Immature natural killer cell (primary cell): ENCODE results near the gene PHYKPL. TPM values are rescaled to one million over a fixed set of nuclear protein-coding genes. Genes with fewer than 3 reads are reported as not detected.

Experiments
- DNase-seq, 3 donors: peaks; one replicate each; pipeline ENCODE4 v3.0.0; 2022; ENCODE audit warnings: mixed read lengths in 1 of 3
- H3K27ac Mint-ChIP-seq, 6 donors: one replicate each; pipeline ENCODE4 v1.8.0; 2020; ENCODE audit warnings: mixed read lengths in 6 of 6, mild to moderate bottlenecking in 5 of 6, inconsistent platforms in 4 of 6, moderate library complexity in 3 of 6
- H3K27me3 Mint-ChIP-seq, 3 donors: one replicate each; pipeline ENCODE4 v1.8.0; 2020 to 2021; ENCODE audit warnings: low read depth in 3 of 3, mild to moderate bottlenecking in 3 of 3, mixed read lengths in 3 of 3, moderate library complexity in 3 of 3, inconsistent platforms in 1 of 3
- H3K36me3 Mint-ChIP-seq, 3 donors: one replicate each; pipeline ENCODE4 v1.8.0; 2020; ENCODE audit warnings: mixed read lengths in 3 of 3, inconsistent platforms in 2 of 3, mild to moderate bottlenecking in 2 of 3
- H3K4me1 Mint-ChIP-seq, 2 donors: one replicate each; pipeline ENCODE4 v1.8.0; 2020; ENCODE audit warnings: inconsistent platforms in 2 of 2, mild to moderate bottlenecking in 2 of 2, mixed read lengths in 2 of 2, moderate library complexity in 1 of 2
- H3K4me3 Mint-ChIP-seq, 5 donors: one replicate each; pipeline ENCODE4 v1.8.0; 2020; ENCODE audit warnings: mild to moderate bottlenecking in 5 of 5, mixed read lengths in 5 of 5, inconsistent platforms in 3 of 5, moderate library complexity in 3 of 5
- H3K9me3 Mint-ChIP-seq, 6 donors: one replicate each; pipeline ENCODE4 v1.8.0; 2020; ENCODE audit warnings: mild to moderate bottlenecking in 6 of 6, mixed read lengths in 6 of 6, inconsistent platforms in 4 of 6, moderate library complexity in 3 of 6
- polyA plus RNA-seq, 3 donors: library from polyadenylated mRNA; unstranded; fragments of 300-500 nt; fragmentation: Illumina TruSeq; gene quantifications; one replicate each; pipeline ENCODE4 v1.2.3, GENCODE V29; 2021

The PHYKPL gene
- polyA plus RNA-seq = 10 to 100 TPM; 28.2 to 44.1 (median 33.3) TPM

DNA sequence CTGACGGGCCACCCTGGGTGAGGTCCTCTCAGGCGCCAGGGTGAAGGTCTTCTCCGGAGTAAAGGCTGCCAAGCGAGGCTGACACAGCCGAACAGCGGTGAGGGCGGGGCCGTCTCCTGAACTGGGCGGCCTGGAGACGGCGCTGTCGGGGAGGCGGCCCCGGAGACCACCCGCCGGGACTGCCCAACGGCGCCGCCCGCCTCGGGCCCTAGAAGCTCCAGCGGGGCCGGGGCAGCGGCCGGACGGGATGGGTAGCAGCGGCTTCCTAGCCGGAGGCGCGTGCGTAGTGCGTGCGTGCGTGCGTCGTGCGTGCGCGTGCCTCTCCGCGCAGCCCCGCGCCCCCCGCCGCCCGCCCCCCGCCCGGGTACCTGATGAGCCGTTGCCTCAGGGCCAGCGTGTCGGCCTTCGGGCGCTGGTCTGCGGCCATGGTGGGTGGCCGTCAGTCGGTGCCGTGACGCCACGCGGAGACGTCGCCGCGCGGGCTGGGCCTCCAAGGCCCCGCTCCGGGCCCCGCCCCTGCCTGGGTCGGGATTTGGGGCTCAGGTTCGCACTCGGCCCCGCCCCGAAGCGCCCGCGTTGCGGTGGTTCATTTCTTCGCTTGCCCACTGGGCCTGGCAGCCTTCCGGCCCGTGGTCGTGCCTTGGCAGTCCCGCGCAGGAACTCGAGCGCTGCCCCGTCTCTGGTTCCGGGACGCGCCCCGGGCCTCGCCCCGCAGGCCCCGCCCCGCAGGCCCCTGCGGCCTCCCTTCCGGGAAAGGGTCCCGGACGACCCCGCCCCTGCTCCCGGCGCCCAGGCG, at the start of gene PHYKPL:
Gene PHYKPL (minus strand): TSS at position 679 of the 796 bp plus-strand sequence. CDS start 252 bp downstream, at position 427.
- peak; percentile 72 to 76 (median 73) for DNase-seq
- peaks cover 65 to 82% of the 10 kb centered on the region in 2 donors for H3K4me1 Mint-ChIP-seq
- H3K4me3 Mint-ChIP-seq = peak within 1 kb of the TSS; percentile 79 to 89 (median 85)

DNA sequence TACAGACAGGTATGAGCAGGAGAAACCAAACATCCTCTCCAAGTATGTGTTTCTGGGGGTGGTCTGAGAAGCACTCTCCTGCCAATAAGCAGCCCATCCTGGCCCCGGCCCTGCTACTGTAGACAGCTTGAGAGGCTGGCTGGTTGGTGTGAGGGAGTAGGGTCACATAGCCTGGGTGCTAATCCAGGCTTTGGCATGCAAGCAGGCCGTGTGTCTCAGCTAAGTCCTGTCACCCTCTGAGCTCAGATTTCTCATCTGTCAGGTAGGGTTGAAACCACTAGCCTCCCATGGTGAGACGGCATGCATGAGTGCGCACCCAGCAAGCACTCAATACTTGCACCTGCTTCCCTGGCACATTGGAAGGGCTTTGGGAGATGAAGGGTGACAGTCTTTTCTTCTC, 49.8 kb upstream of the PHYKPL start:
- Mint-ChIP-seq H3K9me3 (peaks cover 0 to 8% (median 6%) of the 10 kb centered on the region in 6 donors), H3K4me3 (no peak overlapping the region), H3K27me3 (peaks cover 3 to 9% (median 3%) of the 10 kb centered on the region in 3 donors), H3K4me1 (peaks cover 7 to 14% of the 10 kb centered on the region in 2 donors), H3K36me3 (peaks cover 0 to 4% (median 0%) of the 10 kb centered on the region in 3 donors), H3K27ac (no peak overlapping the region)
- DNase-seq = no peak

More for the DNA sequence above, at the start of gene PHYKPL:
- H3K36me3 Mint-ChIP-seq = peaks cover 8 to 15% (median 10%) of the 10 kb centered on the region in 3 donors
- peak within 1 kb of the TSS; percentile 66 to 93 (median 86) for H3K27ac Mint-ChIP-seq
- peaks cover 2 to 10% (median 5%) of the 10 kb centered on the region in 3 donors for H3K27me3 Mint-ChIP-seq
- no peaks in the 10 kb centered on the region for H3K9me3 Mint-ChIP-seq

DNA sequence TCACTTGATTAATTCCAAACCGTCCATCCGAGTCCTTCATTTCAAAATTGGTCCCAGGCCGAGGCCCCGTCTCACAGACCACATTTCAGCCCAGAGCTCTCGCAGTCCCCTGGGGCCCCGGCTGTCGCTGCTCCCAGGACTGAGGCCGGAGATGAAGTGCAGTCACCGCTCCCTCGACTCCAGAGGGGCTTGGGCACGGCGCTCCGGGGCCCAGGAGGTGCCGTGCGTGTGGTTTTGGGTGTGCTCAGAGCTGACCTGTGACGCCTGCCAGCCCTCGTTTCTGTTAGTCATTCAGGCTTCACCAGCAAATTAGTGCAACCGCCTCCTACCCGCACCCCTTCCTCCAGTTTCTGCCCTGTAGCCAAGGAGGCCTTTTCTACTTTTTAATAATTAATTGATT, 48.7 kb upstream of the PHYKPL start:
- Mint-ChIP-seq H3K4me1 (peaks cover 7 to 14% of the 10 kb centered on the region in 2 donors), H3K27ac (no peak overlapping the region)
- DNase-seq = no peak

GRCh38 chr5:178280631-178281030, 48.0 kb upstream of the PHYKPL start:
- Mint-ChIP-seq H3K4me1 (peaks cover 7 to 14% of the 10 kb centered on the region in 2 donors), H3K4me3 (no peak overlapping the region), H3K36me3 (peaks cover 0 to 4% (median 0%) of the 10 kb centered on the region in 3 donors), H3K9me3 (peaks cover 0 to 8% (median 6%) of the 10 kb centered on the region in 6 donors), H3K27ac (no peak overlapping the region), H3K27me3 (peaks cover 3 to 9% (median 3%) of the 10 kb centered on the region in 3 donors)
- DNase-seq = no peak

More for the DNA sequence above, 48.7 kb upstream of the PHYKPL start:
- Mint-ChIP-seq H3K4me3 (no peak overlapping the region), H3K9me3 (peaks cover 0 to 8% (median 6%) of the 10 kb centered on the region in 6 donors), H3K27me3 (peaks cover 3 to 9% (median 3%) of the 10 kb centered on the region in 3 donors), H3K36me3 (peaks cover 0 to 4% (median 0%) of the 10 kb centered on the region in 3 donors)

DNA sequence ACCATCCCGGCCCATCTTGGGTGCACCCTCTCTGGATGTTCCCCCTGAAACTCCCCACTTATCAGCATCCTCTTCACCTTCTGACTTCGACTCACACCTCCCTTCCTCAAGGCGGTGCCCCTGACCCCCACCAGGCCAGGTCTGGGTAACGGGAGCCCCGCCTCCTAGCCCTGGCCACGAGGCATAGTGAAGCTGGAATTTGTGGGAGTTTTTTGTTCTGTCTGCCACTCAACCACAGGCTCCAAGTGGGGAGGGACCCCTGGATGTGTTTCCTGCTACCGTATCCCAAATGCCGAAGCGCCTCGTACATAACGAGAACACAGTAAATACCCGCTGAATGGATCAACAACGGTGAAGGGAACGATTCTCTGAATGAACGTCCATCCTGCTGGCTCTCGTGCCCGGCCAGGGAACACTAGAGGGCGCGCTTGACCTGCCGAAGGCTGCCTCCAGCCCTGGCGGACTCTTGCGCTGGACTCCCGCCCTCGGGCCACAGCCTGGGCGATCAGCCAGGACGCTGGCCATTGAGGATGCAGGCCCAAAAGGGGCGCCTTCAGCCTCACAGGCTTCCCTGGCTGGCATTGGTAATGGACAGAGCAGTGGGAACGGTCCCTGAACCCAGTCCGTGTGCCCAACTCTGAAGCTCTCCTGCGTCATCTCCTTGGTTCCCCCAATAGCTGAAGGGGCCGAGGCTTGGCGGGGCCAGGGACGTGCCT, 47.3 kb upstream of the PHYKPL start:
- H3K4me1 Mint-ChIP-seq = peaks cover 7 to 14% of the 10 kb centered on the region in 2 donors
- peaks cover 3 to 9% (median 3%) of the 10 kb centered on the region in 3 donors for H3K27me3 Mint-ChIP-seq
- peak; percentile 43 to 54 (median 48) for DNase-seq
- peak overlapping the region in 1 of 6 donors; percentile 46 for H3K27ac Mint-ChIP-seq
- peaks cover 0 to 4% (median 0%) of the 10 kb centered on the region in 3 donors for H3K36me3 Mint-ChIP-seq
- no peak overlapping the region for H3K4me3 Mint-ChIP-seq
- peaks cover 0 to 8% (median 6%) of the 10 kb centered on the region in 6 donors for H3K9me3 Mint-ChIP-seq

- H3K27me3 Mint-ChIP-seq = peaks cover 3 to 9% (median 4%) of the 10 kb centered on the region in 3 donors
- no peak for DNase-seq
Measured at GRCh38 chr5:178279026-178279722, 46.6 kb upstream of the PHYKPL start.

GRCh38 chr5:178278358-178279023, 45.9 kb upstream of the PHYKPL start:
- H3K4me3 Mint-ChIP-seq = no peak overlapping the region
- peaks cover 7 to 14% of the 10 kb centered on the region in 2 donors for H3K4me1 Mint-ChIP-seq
- peak overlapping the region in 1 of 6 donors; percentile 6 for H3K27ac Mint-ChIP-seq
- H3K27me3 Mint-ChIP-seq = peaks cover 3 to 7% (median 3%) of the 10 kb centered on the region in 3 donors
- peaks cover 0 to 3% (median under 1%) of the 10 kb centered on the region in 6 donors for H3K9me3 Mint-ChIP-seq
- no peak for DNase-seq
- peaks cover 0 to 4% (median 0%) of the 10 kb centered on the region in 3 donors for H3K36me3 Mint-ChIP-seq

More at GRCh38 chr5:178279026-178279722, 46.6 kb upstream of the PHYKPL start:
- Mint-ChIP-seq H3K9me3 (peaks cover 0 to 8% (median 6%) of the 10 kb centered on the region in 6 donors), H3K4me1 (peaks cover 7 to 14% of the 10 kb centered on the region in 2 donors), H3K4me3 (no peak overlapping the region), H3K36me3 (peaks cover 0 to 4% (median 0%) of the 10 kb centered on the region in 3 donors), H3K27ac (peak overlapping the region in 1 of 6 donors; percentile 21)

- peak overlapping the region in 1 of 6 donors; percentile 50 for H3K27ac Mint-ChIP-seq
Measured at GRCh38 chr5:178277866-178278265, 45.3 kb upstream of the PHYKPL start.

DNA sequence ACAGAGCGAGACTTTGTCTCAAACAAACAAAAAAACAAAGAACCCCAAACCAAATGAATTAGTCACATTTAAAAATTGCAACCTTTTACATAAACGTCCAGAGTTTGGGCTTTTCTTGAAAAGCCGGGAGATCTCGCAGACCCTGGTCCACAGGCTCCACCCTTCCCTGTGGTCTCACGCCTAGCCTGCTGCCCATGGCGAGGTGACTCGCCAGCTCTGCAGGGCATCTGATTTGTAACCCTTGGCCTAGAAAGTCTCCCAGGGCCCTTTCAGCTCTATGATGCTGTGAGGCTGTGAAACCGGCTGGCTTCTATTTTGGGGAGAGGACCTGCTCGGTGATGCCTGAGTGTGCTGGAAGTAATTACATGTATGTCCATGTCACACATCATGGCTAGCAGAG, 44.7 kb upstream of the PHYKPL start:
- H3K4me3 Mint-ChIP-seq = no peak overlapping the region
- H3K9me3 Mint-ChIP-seq = no peaks in the 10 kb centered on the region
- peaks cover 3 to 6% (median 3%) of the 10 kb centered on the region in 3 donors for H3K27me3 Mint-ChIP-seq
- peak overlapping the region in 1 of 6 donors; percentile 50 for H3K27ac Mint-ChIP-seq
- H3K4me1 Mint-ChIP-seq = peaks cover 7 to 14% of the 10 kb centered on the region in 2 donors
- H3K36me3 Mint-ChIP-seq = no peaks in the 10 kb centered on the region
- no peak for DNase-seq

More at GRCh38 chr5:178277866-178278265, 45.3 kb upstream of the PHYKPL start:
- Mint-ChIP-seq H3K4me1 (peaks cover 7 to 14% of the 10 kb centered on the region in 2 donors), H3K4me3 (no peak overlapping the region), H3K9me3 (no peaks in the 10 kb centered on the region), H3K27me3 (peaks cover 3 to 6% (median 3%) of the 10 kb centered on the region in 3 donors), H3K36me3 (no peaks in the 10 kb centered on the region)
- DNase-seq = no peak

DNA sequence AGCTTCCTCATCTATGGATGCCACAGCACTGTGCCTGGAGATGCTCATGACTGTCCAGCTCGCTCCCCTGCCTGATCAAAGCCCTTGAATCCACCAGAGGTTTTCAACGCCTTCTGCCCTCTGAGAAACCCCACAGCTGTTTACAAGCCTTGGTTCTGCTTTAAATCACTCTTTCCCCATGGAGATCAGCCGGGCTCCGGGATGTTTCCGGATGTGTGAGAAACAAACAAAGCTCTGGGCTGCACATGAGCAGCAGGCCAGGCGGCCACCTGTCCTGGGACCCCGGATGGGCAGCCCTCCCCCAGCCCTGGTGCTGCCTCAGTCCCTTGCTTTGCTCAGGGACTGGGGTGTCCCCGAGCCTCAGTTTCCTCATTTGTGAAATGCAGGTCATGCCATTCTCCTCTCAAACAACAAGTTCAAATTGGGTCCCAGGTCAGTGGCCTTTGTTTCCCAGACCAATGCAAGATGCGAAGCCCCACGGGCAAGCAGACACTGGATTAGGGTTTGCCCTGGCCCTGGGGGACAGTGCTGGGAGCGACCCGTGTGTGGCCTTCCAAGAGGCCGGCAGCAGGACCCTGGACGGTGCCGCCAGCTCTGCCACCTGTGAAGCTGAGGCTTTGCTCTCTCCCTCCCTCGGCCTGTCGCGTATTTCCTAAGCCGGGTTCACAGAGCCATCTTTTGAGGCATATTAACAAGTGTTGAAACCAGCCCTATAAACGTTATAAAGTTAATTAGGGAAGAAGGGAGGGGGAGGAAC, 42.4 kb upstream of the PHYKPL start:
- H3K36me3 Mint-ChIP-seq = no peaks in the 10 kb centered on the region
- no peak overlapping the region for H3K4me3 Mint-ChIP-seq

DNA sequence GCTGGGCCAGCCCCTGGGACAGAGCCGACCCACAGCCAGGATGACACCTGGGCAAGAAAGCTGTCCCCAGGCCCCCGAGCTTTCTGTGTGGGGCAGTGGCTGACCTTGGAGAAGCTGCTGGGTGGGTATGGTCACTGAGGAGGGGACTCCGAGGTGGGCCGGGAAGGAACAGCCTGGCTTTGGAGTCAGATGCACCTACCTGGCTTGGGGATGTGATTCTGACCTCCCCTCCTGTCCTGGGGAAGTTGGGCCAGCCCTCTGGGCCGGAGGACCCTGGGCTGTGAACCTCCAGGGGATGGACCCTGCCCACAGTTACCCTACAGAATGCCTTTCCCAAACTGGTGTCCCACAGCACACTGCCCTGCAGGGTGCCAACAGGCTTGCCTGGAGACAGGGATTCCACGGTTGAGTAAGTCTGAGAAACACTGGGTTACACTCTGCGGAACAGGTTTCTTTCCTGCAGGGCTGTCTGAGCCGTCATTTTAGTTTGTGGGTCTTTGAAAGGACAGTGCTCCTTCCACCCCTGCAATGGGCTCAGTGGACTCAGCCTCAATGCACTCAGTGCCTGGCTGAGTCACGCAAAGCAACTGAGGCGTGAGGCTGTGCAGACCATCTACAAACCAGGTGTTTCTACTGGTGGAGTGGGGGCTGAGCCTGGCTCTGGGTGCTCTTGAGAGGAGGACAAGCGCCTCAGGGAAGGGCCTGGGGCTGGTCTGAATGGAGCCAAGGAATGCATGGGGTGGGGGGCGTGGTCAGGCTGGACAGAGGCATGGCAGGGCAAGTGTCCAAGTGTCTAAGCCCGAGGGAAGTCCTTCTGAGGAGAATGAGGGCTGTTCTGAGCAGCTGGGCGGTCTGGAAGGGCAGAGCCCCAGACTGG, 41.3 kb upstream of the PHYKPL start:
- Mint-ChIP-seq H3K4me3 (no peak overlapping the region), H3K27me3 (peaks cover 0 to 7% (median 2%) of the 10 kb centered on the region in 3 donors), H3K27ac (no peak overlapping the region), H3K4me1 (peaks cover under 1 to 4% of the 10 kb centered on the region in 2 donors), H3K36me3 (no peaks in the 10 kb centered on the region), H3K9me3 (no peaks in the 10 kb centered on the region)
- DNase-seq = no peak

More for the DNA sequence above, 42.4 kb upstream of the PHYKPL start:
- Mint-ChIP-seq H3K27ac (no peak overlapping the region), H3K4me1 (peaks cover 6 to 8% of the 10 kb centered on the region in 2 donors), H3K9me3 (no peaks in the 10 kb centered on the region), H3K27me3 (peaks cover 3 to 9% (median 3%) of the 10 kb centered on the region in 3 donors)
- no peak for DNase-seq
